Activated T-cell treated with anti-CD3 and anti-CD28 coated beads, Interleukin-2, amount 50 U/mL, for 48 hours (primary cell): Measurements from ENCODE around the gene LRP1.

Source experiments
- DNase-seq, 2 experiments: peaks; one replicate each; pipeline ENCODE4 v3.0.0-alpha.2; 2020

LRP1 gene

DNA sequence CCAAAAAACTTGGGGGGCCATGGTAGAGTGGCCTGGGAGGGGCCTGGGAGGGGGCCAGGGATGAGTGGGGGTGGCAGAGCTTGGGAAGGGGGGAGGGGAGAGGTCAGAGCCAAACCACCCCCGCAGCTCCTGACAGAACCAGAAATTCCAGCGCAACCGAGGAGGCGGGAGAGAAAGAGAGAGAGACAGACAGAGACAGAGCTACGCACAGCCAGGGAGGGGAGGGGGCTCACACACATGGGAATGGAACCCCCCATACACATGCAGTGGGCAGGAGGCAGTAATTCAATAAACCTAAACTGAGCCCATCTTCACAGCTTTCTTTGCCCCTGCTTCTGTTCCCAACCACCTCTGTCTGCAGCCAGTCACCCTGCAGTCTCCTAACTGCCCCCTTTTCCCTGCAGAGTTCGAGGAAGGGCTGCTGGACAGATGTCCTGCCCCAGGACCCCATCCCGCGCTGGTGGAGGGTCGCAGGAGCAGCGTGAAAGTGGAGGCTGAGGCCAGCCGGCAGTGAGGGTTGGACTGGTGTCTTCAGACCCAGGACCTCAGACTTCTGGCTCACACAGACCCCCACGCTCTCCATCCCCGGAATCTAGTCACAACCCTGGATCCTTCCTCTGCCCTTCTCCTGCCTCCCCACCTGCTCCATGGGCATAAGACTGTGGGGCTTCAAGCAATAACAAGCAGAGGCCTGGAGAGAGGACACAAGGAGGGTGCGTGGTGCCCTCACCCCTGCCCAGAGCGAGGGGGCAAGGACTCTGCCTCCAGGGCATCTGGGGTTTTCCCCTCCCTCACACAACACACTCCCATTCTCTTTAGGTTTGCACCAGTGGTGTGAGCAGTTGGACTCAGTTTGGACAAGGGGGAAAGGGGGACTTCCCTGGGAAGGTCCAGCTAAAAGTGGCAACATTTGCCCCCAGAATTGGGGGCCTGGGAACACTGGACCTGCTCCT is 33.8 kb upstream of the LRP1 start:
- peak in 1 of 2 experiments; percentile 29 for DNase-seq

DNA sequence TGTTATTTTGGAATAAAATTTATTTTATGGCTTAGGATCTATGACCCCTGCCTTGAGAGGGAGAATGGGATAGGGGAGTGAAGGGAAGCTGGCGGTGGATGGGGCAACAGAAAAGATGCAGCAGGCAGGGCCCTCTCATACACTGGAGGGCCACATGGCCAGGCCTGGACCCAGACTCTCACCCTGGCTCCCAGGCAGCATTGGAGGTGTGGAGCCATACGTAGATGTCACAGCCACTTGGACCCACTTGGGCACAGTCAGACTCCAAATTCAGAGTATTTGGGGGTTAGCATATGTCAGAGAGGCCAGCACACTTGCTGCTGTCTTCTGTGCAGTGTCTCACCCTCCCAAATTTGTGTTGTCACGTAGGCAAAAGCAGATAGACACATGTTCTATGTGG is 32.8 kb upstream of the LRP1 start:
- DNase-seq: no peak

DNA sequence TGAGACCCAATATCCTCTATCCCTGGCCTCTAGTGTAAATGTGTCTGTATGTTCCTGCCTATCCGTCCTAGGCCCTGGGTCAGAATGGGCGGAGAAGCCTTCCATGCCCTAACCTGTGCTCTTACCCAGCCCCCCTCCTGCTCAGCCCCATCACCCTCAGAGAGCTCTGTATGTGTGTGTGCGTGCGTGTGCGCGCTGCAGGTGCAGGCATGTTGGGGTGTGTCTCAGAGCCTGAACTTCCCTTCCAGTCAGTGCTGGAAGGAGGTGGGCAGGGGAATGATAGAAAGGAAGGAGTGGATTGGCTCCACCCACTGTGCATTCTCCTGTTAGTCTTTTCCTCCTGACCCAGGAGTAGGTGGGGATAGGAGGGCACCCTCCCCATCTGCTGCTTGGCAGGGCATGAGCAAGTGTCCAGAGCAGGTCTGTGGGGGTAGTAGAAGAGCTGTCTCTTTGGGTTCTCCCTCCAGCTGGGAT is 32.1 kb upstream of the LRP1 start:
- DNase-seq: no peak

DNA sequence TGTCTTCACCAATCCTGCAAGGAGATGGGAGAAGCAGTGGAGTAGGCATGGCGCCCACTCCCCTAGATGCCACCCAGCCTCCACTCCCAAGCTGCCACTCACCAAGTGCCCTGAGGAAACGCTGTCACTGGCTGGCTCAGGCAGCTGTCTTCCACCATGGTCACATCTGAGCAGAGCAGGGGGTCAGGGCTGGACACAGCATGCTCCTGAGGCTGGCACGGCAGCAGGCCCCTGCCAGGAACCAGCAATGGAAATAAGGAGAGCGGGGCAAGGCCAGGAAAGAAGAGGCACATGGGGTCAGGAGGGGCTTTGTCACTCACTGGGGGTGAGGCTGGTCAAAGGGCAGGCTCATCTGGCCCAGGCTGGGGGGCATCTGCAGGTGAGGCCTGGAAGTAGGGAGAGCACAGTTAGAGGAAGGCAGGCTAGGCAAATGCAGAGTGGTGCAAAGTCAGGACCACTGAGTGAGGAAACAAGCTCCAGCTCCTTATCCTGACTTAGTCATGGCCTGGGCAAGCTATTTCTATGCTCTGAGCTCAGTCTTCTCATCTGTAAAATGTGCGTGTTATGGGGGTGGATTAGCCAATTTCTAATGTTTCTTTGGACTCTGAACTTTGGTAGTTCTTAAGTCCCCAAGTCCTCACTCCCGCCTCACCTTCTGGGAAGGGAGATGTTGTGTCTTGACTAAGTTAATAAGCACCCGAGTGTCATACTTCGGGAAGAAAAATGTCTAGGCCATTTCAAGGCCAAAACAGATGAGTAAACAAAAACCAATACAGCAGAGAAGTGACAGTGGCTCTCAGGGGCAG is 31.3 kb upstream of the LRP1 start:
- DNase-seq: no peak

DNA sequence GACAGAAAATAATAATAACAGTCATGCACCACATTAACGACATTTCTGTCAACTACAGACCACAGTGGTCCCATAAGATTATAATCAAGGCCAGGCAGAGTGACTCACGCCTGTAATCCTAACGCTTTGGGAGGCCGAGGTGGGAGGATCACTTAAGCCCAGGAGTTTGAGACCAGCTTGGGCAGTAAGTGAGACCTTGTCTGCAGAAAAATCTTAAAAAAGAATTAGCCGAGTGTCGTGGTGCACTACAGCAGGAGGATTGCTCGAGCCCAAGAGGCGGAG is 30.8 kb upstream of the LRP1 start:
- DNase-seq: no peak

DNA sequence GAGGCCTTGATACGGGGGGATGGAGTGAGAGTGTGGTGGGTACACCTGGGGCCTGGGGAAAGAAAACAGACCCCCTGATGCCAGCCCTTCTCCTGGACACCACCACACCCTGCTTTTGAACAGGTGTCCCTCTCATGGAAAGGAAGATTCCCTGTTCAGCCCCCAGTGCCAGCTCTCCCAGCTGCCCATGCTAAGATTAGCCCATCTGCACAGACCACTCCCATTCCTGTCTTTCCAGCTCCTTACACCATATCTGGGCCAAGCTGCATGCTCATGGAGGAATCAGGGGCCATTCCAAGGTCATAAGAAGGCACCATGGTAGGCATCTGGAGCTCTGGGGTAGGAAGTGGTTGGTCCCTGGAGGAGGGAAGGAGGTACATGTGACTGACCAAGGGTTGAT is 29.7 kb upstream of the LRP1 start:
- no peak for DNase-seq

DNA sequence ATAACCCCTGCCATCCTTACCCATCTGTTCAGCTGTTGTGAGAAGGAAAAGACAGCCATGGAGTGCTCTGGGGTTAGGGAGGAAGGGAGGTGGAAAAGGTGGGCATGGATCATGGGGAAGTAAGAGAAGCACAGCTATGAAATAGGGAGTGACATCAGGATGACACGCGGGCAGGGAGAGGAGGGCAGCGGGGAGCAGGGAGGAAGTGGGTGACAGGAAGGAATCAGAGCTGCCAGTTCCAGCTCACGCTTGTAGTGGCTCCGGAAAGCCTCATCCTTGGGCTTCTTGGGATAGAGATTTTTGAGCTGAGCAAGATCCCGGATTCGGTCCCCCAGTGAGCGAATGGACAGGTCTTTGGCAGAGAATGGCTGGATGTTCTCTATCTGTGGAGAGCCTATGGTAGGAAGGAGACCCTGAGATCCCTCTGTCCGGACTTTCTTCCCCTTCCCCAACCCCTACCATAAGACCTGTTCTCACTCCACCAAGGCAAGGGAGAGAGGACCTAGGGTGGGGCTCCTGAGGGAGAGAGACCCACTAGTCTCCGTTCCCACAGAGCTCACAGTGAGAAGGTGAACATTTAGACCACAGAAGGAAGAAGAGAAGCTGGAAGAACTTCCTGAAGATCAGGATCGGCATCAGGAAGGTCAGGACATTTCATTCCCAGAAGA is 29.1 kb upstream of the LRP1 start:
- no peak for DNase-seq

DNA sequence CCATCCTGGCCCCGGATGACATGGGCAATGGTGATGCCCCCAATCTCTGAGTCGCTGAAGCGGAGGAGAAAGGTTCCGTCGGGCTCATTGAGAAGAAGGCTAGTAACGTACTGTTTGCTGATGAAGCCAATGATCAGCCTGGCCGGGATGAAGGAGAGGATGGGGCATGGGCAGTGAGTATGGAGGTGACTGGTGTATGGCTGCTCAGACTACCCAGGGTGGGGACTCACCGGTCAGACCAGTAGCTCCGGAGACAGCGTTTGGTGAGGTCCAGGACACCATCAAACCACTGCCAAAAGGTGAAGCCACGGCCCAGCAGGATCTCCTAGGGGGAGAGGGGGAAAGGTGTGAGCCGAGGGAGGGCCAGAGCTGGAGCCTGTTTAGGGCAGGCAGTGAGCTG is 28.5 kb upstream of the LRP1 start:
- no peak for DNase-seq

DNA sequence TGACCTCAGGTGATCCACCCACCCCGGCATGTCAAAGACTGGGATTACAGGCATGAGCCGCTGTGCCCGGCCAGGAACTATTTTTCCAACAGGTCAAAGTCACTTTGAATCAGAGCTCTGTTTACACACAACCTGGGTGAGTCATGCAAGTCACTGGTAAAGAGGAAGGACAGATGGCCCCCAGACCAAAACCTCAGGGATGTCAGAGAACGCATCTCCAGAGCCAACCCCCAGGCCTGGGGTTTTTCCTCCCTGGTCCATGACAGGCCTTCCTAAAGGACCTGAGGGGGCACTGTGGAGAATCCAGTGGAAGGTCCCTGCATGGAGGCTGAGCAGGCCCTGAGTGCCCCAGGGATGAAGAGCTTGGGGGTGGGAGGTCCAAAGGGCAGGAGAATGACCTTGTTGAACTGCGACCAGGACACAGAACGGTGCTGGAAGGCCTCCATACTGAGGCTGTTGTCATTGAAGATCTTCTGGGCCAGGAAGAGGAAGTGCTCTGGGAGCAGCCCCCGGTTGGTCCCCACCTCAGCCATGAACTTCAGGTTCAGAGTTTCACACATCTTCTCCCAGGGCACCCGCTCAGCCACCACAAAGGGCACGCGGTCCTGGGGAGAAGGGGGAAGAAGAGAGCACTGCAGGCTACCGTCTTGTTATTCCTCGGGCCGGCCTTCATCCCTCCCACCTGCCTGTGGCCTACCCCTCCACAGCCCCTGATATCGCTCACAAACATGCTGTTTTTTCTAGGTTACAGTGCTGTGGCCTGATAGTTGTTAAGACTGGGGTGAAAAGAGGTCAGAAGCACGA is 26.2 kb upstream of the LRP1 start:
- no peak for DNase-seq

DNA sequence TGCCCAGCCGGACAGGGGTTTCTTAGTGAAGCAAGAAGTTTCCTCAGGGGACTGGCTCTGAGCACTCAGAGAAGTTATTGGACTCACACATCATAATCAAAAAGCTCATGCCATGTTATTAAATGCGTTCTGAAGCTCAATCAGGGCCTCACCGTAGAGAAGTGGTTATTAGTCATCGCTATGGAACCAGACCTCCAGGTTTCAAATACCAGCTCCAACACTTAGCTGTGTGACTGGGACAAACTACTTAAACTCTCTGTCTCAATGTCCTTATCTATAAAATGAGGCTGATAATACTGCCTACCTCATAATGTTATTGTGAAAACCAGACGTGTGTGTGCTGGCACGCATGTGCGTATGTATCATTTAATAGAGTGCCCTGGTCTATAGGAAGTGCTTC is 24.4 kb upstream of the LRP1 start:
- no peak for DNase-seq

DNA sequence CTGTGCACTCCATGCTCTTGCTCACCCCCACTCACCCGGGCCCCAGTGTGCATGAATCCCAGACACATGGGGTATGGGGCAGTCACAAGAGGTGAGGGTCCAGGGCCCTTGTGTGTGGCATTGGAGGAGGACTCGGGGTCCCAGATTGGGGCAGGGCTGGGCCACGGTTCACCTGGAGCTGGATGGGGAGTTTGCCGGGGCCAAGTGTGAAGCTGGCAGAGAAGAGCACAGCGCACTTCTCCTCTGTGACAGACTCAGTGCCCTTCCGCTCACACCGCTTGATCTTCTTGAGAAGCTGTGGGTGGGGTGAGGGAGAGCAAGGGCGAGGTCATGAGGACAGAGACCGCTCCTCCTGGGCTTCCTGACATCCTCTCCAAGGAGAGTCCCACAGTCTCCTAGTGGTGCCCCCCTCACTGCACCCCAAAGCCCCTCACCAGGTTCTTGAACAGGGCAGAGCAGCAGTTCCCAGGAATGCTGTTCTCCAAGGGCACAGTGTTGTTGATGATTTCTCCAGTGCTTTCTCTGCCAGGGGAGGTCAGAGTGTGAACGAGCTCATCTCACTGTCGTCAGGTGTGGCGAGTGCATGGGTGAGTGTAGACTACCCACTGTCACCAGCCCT is 23.9 kb upstream of the LRP1 start:
- no peak for DNase-seq

DNA sequence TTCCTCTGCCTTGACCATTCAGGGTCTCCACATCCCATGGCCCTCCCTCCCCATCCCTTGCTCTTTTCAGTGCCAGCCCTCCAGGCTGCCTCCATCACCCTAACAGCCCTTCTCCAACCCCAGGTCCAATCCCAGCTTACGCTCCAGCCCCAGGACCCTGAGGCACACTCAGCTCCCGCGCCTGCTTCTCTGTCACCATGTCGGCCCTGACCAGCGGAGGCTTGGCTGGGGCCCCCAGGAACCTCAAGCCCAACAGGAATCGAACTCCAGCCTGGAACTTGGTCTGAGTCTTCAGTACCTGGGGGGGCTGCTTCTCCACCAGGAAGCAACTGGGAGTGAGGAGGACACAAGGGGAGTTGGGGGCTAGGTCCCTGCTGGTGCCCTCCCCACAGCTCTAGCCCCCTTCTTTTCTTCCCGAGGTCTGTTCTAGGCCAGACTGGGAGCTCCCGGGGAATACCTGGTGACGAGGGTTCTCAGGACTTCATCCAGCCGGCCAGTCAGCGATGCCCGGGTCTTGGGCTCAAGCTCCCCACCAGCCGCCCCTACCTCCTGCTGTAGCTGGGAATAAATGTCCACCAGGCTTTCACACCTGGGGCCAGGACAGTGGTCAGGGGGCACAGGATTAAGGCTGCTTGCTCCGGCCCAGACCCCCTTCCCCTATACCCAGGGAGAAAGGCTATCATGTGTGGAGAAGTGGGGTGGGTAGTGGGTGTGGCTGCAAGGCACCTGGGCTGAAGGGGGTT is 23.1 kb upstream of the LRP1 start:
- no peak for DNase-seq

DNA sequence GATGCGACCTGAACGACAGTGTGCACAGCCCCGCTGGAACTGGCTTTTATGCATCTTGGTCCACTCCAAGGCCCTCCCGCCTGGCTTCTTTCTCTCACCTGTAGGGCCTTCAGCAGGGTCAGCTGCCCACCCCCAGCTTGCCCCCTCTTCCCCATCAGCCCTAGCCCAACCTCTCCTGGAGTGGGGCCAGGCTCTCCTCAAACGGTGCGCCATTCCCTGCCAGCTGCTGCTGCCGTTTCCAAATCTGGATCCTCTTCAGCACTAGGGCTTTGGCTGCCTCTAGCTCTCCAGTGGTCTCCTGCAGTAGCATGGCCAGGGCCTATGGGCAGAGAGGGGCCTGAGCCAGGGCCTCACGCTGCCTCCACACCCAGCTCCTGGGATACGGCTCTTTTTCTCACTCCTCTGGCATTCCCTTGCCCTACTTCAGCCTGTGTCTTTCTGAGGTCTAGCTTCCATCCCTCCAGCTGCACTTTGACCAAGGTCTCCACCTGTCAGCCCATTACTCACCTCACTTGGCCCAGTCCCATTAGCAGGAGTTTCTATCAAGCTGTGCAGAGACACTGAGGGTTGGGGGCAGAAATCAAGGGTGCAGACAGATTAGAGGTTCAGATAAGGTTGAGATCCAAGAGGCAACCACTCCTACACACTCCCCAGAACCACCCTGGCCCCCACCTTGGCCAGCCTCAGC is 22.1 kb upstream of the LRP1 start:
- DNase-seq: no peak

DNA sequence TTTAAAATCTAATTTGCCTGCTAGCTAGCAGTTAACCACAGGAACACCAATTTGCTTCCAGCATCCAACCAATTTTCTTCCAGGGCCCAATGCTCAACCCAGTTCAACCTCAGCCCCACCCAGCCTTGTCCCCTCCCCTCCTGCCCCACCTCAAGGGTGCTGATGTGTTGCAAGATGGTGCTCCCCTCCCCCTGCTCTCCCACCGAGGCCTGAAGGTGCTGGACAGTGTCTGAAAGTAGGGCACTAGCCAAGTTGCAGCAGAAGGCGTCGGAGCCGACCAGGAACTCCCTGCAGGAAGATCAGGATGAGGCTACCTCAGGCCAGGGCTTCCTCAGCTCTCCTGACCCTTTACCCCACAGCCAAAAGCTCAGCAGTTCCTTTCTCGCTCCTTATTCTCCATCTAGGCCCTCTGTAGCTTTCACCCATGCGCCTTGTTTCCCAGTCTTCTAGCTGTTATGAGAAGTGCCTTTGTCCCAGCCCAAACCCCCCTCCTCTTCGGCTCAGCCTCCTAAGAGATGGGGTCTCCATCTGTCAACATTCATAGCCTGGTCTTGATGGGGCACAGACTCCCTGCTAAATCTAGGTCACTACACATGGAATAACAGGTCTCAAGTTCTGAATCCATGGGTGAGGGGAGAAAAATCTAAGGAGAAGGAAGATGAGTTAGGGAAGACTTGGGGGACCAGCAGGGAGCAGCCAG is 20.7 kb upstream of the LRP1 start:
- DNase-seq: no peak

DNA sequence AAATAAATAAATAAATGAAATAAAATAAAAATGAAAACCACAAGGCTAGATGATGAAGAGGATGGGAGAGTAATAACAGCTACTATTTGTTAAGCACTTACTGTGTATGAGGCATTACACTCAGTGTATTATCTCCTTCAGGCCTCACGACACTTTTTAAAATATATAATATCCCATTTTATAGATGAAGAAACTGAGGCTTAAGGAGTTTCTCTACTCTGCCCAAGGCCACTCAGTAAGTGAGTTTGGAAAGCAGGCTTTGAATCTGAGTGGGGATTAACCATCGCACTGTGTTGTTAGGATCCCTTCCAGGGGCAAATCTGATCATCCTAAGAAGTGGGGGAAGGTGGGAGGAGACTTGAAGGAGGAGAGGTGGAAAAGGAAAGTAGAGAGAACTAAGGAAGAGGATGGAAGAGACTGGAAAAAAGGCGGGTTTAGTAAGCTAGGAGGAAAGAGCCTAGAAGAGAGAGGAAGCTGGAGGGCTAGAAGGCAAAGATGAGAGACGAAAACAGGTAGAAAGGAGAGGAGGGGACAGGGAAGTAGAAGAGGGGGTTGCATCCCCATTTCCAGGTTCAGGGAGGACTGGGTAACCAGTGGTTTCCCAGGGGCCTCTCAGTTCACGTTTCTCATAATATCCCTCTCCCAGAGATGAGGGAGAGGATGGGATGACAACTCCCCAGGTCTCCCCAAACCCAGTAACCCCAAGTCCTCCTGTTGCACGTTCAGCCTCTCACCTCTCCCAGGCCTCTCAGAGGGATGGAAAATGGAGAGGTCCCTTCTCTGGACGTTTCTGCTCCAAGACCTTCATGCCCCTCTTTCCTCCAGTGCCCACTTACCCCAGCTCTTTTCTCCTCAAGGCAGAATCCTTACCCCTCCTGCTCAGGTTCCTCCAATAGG is 18.8 kb upstream of the LRP1 start:
- DNase-seq: no peak

DNA sequence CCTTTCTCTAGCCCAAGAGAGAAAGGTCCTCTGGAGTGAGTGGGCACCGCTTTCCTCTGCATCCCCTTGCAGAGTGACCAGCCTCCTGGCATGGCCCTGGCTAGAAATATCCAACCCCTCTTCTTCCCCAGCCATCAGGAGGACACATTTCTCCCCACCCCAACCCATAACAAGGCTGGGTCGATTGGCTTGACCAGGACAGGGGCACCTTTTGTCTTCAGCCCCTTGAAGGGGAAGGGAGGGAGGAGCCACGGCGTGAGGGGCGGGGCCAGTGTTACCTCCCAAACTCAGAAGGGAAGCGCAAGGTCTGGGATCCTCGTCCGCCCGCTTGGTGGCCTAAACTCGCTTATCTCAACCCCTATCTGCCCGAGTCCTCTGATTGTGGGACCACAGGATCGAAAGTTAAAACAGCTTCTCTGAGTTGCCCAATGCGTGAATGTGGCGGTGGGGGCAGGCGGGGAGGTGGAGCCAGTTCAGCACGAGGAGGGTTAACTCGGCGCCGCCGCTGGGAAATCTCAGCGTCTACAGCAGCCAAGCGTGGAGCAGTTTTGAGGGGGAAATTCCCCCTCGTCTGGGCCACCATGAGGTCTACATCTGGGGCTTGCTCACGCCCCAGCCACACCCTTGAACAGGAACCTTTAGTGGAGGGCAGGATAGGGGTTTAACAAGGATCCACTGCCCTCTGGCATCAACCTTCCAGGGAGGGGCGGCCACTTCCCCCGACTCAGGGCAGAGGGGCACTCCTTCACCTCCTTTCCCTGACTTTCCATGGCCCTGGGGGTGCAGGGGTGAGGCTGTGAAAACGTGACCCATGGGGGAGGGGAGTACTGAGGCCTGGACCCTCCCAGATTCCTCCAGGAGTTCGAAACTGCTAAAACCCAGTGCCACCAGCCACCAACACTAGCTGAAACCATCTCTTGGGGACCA is 17.9 kb upstream of the LRP1 start:
- DNase-seq: peak; percentile 86 to 88

DNA sequence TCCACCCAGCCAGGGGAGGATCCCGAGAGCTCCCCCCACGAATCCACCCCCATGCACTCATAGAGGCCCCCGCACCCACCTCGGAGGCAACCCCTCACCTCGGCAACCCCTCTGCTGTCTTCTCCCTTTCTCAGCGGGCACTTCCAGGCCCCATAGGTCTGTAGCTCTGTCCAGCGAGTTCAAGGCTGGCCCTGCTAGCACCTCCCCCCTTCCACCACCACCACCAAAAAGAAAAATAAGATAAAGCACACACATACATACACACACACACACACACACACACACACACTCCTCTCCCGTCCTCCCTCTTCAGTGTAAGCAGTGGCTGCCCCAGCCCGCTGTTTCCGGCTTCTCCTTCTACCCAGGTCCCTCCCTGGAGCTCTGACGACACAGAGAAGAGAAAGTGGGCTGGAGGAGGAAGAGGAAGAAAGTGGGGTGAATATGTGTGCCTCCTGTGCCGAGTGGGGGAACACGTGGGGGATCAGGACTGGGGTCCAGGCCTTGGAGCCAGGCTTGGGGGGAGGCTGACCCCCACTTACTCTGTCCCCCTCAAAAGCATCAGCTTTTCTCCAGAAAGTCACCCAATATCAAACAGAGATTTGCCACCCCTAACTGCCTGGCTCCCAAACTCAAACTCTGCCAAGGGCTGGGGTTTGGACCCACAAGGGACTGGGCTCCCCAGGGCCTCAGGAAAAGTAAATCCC is 17.1 kb upstream of the LRP1 start, which contains the start of gene STAT6:
STAT6 (minus strand) TSS at position 332 of the 704 bp plus-strand sequence. CDS start 3,084 bp downstream, outside the sequence.
- peak; percentile 82 to 83 for DNase-seq
